Liver (tissue), 9 donors: ENCODE results near the gene TMEM120A. TPM values are rescaled to one million over a fixed set of nuclear protein-coding genes. Genes with fewer than 3 reads are reported as not detected.

ENCODE experiments used
- DNase-seq: peaks from one replicate; pipeline ENCODE4 v3.0.0-alpha.2; 2017; ENCODE audit warnings: low spot score
- H3K27ac ChIP-seq, 2 donors: one replicate each; pipeline ENCODE4 v1.7.0; 2013; ENCODE audit warnings: inconsistent platforms in 2 of 2, low read length in 2 of 2, control low read depth in 1 of 2, low read depth in 1 of 2, mild to moderate bottlenecking in 1 of 2
- H3K27me3 ChIP-seq, 4 donors: one replicate each; pipeline versions ENCODE4 v1.6.1 to v1.7.0; 2013; ENCODE audit warnings: low read length in 3 of 4, inconsistent platforms in 1 of 4, mild to moderate bottlenecking in 1 of 4, moderate library complexity in 1 of 4; ENCODE audit not compliant: control insufficient read depth in 4 of 4, insufficient read depth in 4 of 4
- H3K36me3 ChIP-seq, 4 donors: one replicate each; pipeline versions ENCODE4 v1.6.1 to v1.7.0; 2013; ENCODE audit warnings: low read length in 3 of 4, mild to moderate bottlenecking in 3 of 4, low read depth in 1 of 4, moderate library complexity in 1 of 4; ENCODE audit not compliant: control insufficient read depth in 4 of 4, insufficient read depth in 3 of 4
- H3K4me1 ChIP-seq, 4 donors: one replicate each; pipeline versions ENCODE4 v1.6.1 to v1.7.0; 2013; ENCODE audit warnings: low read length in 3 of 4, mild to moderate bottlenecking in 3 of 4, moderate library complexity in 1 of 4; ENCODE audit not compliant: control insufficient read depth in 4 of 4, insufficient read depth in 4 of 4
- H3K4me3 ChIP-seq, 3 donors: one replicate each; pipeline versions ENCODE4 v1.6.1 to v1.7.0; 2013; ENCODE audit warnings: low read length in 3 of 3, control low read depth in 1 of 3, low read depth in 1 of 3, mild to moderate bottlenecking in 1 of 3
- H3K9ac ChIP-seq, 2 donors: one replicate each; pipeline ENCODE4 v1.7.0; 2013; ENCODE audit warnings: low read length in 2 of 2, mild to moderate bottlenecking in 2 of 2, moderate library complexity in 2 of 2, control low read depth in 1 of 2, low read depth in 1 of 2
- H3K9me3 ChIP-seq, 4 donors: one replicate each; pipeline versions ENCODE4 v1.6.1 to v1.7.0; 2013; ENCODE audit warnings: low read length in 3 of 4; ENCODE audit not compliant: control insufficient read depth in 4 of 4
- ATF3 ChIP-seq: IDR thresholded peaks from 2 replicates; pipeline ENCODE4 v1.6.1; 2016; ENCODE audit warnings: antibody characterized with exemption
- CTCF ChIP-seq: fragments of 150-350 bp; IDR thresholded peaks from 2 replicates; pipeline ENCODE4 v1.5.1; 2017; ENCODE audit warnings: improper control_type of control experiment, low read depth, low read length; ENCODE audit not compliant: missing input control
- EGR1 ChIP-seq, 2 donors: IDR thresholded peaks; 2 replicates each; pipeline ENCODE4 v1.6.1; 2016 to 2018; ENCODE audit warnings: antibody characterized with exemption in 2 of 2, low read depth in 2 of 2
- FOXA1 ChIP-seq: IDR thresholded peaks from 2 replicates; pipeline ENCODE4 v1.6.1; 2016; ENCODE audit warnings: antibody characterized with exemption
- FOXA2 ChIP-seq: IDR thresholded peaks from 2 replicates; pipeline ENCODE4 v1.6.1; 2016; ENCODE audit warnings: antibody characterized with exemption
- GABPA ChIP-seq, 2 donors: IDR thresholded peaks in 1 of 2; conservative IDR thresholded peaks in 1 of 2; 2 replicates each; pipeline ENCODE4 v1.6.1; 2016; ENCODE audit warnings: antibody characterized with exemption in 2 of 2, mild to moderate bottlenecking in 1 of 2, moderate library complexity in 1 of 2
- HNF4A ChIP-seq, 2 donors: conservative IDR thresholded peaks; 2 replicates each; pipeline ENCODE4 v1.6.1; 2016; ENCODE audit warnings: antibody characterized with exemption in 2 of 2, mild to moderate bottlenecking in 2 of 2
- HNF4G ChIP-seq: IDR thresholded peaks from 2 replicates; pipeline ENCODE4 v1.6.1; 2016; ENCODE audit warnings: antibody characterized with exemption
- JUND ChIP-seq, 2 donors: IDR thresholded peaks; 2 replicates each; pipeline ENCODE4 v1.6.1; 2016; ENCODE audit warnings: antibody characterized with exemption in 2 of 2
- MAX ChIP-seq: IDR thresholded peaks from 2 replicates; pipeline ENCODE4 v1.6.1; 2016; ENCODE audit warnings: antibody characterized with exemption
- NR2F2 ChIP-seq: IDR thresholded peaks from 2 replicates; pipeline ENCODE4 v1.6.1; 2016; ENCODE audit warnings: antibody characterized with exemption
- RAD21 ChIP-seq, 2 donors: IDR thresholded peaks; 2 replicates each; pipeline ENCODE4 v1.6.1; 2016; ENCODE audit warnings: antibody characterized with exemption in 2 of 2, mild to moderate bottlenecking in 2 of 2
- RXRA ChIP-seq, 2 donors: IDR thresholded peaks; 2 replicates each; pipeline ENCODE4 v1.6.1; 2017 to 2018; ENCODE audit warnings: antibody characterized with exemption in 2 of 2, mild to moderate bottlenecking in 1 of 2
- SP1 ChIP-seq: IDR thresholded peaks from 2 replicates; pipeline ENCODE4 v1.6.1; 2018; ENCODE audit warnings: antibody characterized with exemption, mild to moderate bottlenecking
- TAF1 ChIP-seq: conservative IDR thresholded peaks from 2 replicates; pipeline ENCODE4 v1.6.1; 2016; ENCODE audit warnings: antibody characterized with exemption, mild to moderate bottlenecking
- YY1 ChIP-seq: IDR thresholded peaks from 2 replicates; pipeline ENCODE4 v1.6.1; 2016; ENCODE audit warnings: antibody characterized with exemption, mild to moderate bottlenecking
- WGBS: extraction: QIAGEN DNeasy Blood & Tissue Kit; methylation state at CpG from one replicate; pipeline ENCODE4 v1.1.7; 2013; 5-methylcytosine and 5-hydroxymethylcytosine counted together
- polyA plus RNA-seq, 2 donors: library from polyadenylated mRNA; stranded (reverse) in 1 of 2; unstranded in 1 of 2; fragments of 200-250 nt in 1 of 2; fragments of >200 nt in 1 of 2; fragmentation: Nextera tagmentation in 1 of 2; extraction: Ambion mirVana in 1 of 2; gene quantifications; one replicate each; pipeline versions ENCODE4 v1.2.1 to v1.2.3, GENCODE V29; 2013 to 2015
- total RNA-seq, 2 donors: library from RNA; depleted of rRNA; stranded (reverse); fragments of >200 nt; gene quantifications; one replicate each; pipeline ENCODE4 v1.2.3, GENCODE V29; 2014
- TF ChIP-seq, protein P1 (sequence below): IDR thresholded peaks from 2 replicates; pipeline ENCODE4 v1.6.1; 2016; ENCODE audit warnings: antibody characterized with exemption, mild to moderate bottlenecking
- TF ChIP-seq, protein P2 (sequence below): IDR thresholded peaks from 2 replicates; pipeline ENCODE4 v1.6.1; 2016; ENCODE audit warnings: antibody characterized with exemption
- donor health status: healthy.
- donor health status: healthy.
- donor health status: healthy.
- donor health status: healthy.
- donor health status: healthy.

Gene TMEM120A
- total and polyA plus RNA-seq, 4 donors = 18.7 to 73.9 (median 32.1) TPM

DNA sequence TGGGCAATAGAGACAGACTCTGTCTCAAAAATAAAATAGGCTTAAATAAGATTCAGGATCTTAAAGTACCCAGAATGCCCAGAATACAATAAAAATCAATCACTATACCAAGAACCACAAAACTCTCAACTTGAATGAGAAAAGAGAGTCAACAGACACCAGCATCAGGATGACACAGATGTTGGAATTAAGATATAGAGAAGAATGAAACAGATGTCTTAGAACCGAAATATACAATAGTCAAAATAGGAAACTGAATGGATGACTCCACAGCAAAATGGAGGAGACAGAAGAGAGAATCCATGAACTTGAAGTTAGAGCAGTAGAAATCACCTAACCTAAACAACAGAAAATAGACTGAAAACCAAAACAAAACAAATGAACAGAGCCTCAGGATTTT, 49.9 kb downstream of the TMEM120A start:
- H3K27ac ChIP-seq = peak overlapping the region; percentile 89 to 97
- WGBS = 99% methylated on average over 1 of the region's 1 CpG
- H3K4me1 ChIP-seq = peaks cover 20 to 50% (median 27%) of the 10 kb centered on the region in 4 donors
- H3K9ac ChIP-seq = peak overlapping the region in 1 of 2 donors; percentile 17
- H3K27me3 ChIP-seq = no peaks in the 10 kb centered on the region
- TF ChIP-seq, protein P1, sequence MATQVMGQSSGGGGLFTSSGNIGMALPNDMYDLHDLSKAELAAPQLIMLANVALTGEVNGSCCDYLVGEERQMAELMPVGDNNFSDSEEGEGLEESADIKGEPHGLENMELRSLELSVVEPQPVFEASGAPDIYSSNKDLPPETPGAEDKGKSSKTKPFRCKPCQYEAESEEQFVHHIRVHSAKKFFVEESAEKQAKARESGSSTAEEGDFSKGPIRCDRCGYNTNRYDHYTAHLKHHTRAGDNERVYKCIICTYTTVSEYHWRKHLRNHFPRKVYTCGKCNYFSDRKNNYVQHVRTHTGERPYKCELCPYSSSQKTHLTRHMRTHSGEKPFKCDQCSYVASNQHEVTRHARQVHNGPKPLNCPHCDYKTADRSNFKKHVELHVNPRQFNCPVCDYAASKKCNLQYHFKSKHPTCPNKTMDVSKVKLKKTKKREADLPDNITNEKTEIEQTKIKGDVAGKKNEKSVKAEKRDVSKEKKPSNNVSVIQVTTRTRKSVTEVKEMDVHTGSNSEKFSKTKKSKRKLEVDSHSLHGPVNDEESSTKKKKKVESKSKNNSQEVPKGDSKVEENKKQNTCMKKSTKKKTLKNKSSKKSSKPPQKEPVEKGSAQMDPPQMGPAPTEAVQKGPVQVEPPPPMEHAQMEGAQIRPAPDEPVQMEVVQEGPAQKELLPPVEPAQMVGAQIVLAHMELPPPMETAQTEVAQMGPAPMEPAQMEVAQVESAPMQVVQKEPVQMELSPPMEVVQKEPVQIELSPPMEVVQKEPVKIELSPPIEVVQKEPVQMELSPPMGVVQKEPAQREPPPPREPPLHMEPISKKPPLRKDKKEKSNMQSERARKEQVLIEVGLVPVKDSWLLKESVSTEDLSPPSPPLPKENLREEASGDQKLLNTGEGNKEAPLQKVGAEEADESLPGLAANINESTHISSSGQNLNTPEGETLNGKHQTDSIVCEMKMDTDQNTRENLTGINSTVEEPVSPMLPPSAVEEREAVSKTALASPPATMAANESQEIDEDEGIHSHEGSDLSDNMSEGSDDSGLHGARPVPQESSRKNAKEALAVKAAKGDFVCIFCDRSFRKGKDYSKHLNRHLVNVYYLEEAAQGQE = no peak
- TF ChIP-seq MAX = no peak
- no peak for TF ChIP-seq HNF4G
- TF ChIP-seq SP1 = no peak
- TF ChIP-seq HNF4A (conservative IDR thresholded peaks at IDR 0.05) = no peak
- TF ChIP-seq RXRA (IDR thresholded peaks at IDR 0.05) = no peak
- TF ChIP-seq NR2F2 = no peak
- peaks cover 4 to 15% (median 11%) of the 10 kb centered on the region in 4 donors for H3K36me3 ChIP-seq
- no peak overlapping the region for H3K4me3 ChIP-seq
- no peaks in the 10 kb centered on the region for H3K9me3 ChIP-seq
- no peak for DNase-seq

DNA sequence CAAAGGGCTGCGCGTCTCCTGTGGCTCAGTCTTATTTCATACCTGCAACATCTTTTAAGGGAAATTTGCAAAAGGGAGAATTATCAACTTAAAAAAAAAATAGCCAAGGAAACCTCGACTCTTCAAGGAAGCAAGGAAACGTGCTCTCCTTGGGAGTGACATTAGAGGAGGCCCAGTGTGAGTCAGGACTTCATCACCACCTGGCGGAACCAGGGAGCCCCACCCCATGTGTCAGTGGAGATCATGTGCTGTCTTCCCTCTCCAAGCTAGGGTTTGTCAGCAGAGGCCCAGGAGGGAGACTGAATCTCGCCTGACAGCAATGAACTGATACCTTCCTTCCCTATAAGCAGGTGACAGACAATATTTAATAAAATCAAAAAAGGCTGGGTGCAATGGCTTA, 50.5 kb downstream of the TMEM120A start:
- no peaks in the 10 kb centered on the region for H3K27me3 ChIP-seq
- peaks cover 20 to 50% (median 27%) of the 10 kb centered on the region in 4 donors for H3K4me1 ChIP-seq
- peak overlapping the region; percentile 89 to 97 for H3K27ac ChIP-seq
- 95% methylated on average over 6 of the region's 6 CpGs for WGBS
- TF ChIP-seq ATF3 (no peak), NR2F2 (no peak), JUND (IDR thresholded peaks at IDR 0.05) (no peak), TAF1 (no peak), CTCF (no peak), YY1 (no peak), MAX (no peak), HNF4G (no peak), FOXA2 (no peak), HNF4A (conservative IDR thresholded peaks at IDR 0.05) (no peak), SP1 (no peak), RAD21 (IDR thresholded peaks at IDR 0.05) (no peak), EGR1 (IDR thresholded peaks at IDR 0.05; ENCODE audit: low read depth in 2 of 2) (no peak), FOXA1 (no peak), RXRA (IDR thresholded peaks at IDR 0.05) (no peak), GABPA (IDR thresholded peaks at IDR 0.05 in 1 of 2, conservative IDR thresholded peaks at IDR 0.05 in 1 of 2) (no peak)
- TF ChIP-seq, protein P2, sequence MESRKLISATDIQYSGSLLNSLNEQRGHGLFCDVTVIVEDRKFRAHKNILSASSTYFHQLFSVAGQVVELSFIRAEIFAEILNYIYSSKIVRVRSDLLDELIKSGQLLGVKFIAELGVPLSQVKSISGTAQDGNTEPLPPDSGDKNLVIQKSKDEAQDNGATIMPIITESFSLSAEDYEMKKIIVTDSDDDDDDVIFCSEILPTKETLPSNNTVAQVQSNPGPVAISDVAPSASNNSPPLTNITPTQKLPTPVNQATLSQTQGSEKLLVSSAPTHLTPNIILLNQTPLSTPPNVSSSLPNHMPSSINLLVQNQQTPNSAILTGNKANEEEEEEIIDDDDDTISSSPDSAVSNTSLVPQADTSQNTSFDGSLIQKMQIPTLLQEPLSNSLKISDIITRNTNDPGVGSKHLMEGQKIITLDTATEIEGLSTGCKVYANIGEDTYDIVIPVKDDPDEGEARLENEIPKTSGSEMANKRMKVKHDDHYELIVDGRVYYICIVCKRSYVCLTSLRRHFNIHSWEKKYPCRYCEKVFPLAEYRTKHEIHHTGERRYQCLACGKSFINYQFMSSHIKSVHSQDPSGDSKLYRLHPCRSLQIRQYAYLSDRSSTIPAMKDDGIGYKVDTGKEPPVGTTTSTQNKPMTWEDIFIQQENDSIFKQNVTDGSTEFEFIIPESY = no peak
- TF ChIP-seq, protein P1 = no peak
- H3K36me3 ChIP-seq = peaks cover 4 to 15% (median 13%) of the 10 kb centered on the region in 4 donors
- no peak overlapping the region for H3K4me3 ChIP-seq
- DNase-seq = no peak
- H3K9me3 ChIP-seq = no peaks in the 10 kb centered on the region
- H3K9ac ChIP-seq = no peak overlapping the region
